ENCODE measurements around the gene SEMA3F.

Gene SEMA3F

DNA sequence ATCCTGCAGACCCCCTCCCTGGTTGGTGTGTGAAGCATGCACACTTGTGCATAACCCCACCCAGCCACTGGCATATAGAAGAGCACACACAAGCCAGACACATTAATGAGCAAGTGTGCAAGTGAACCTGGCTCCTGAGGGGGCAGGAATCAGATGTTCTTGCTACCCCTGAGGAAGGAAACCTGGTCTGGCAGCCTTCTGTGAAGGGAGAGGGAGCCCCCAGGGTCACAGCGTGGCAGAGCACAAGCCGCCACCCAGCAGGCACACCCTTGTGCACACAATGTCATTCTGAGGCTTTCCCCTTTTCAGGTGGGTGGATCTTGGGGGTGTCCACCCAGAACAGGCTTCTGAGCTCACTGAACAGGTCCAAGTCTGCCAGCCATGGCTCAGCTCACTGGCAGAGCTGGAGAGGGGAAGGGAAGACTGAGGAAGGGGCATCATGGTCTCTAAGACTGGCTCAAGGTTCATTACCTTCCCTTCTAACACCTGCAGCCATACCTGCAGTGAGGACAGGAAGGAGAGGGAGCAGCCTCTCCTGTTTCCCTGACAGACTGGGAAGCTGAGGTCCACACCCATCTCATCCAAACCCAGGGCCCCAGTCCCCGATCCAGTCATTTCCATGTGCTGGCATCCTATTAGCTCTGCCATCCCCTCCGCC lies 31.6 kb upstream of the SEMA3F start:
- H3K27ac ChIP-seq (ENCODE audit: low read length), result no peak overlapping the region
- no peaks in the 10 kb centered on the region for H3K4me1 ChIP-seq (ENCODE audit: low read length)
- H3K36me3 ChIP-seq (replicated peaks; ENCODE audit: insufficient read depth, low read length), result peaks cover 3% of the 10 kb centered on the region; the same call in 1 of the 2 replicates
- H3K4me3 ChIP-seq (ENCODE audit: low read length), result no peak overlapping the region
- TF ChIP-seq EZH2 (optimal IDR thresholded peaks at IDR 0.05; ENCODE audit: low read depth, low read length) (no peak), EZH2phosphoT487 (IDR thresholded peaks at IDR 0.05; ENCODE audit: low read length) (no peak), CTCF (IDR thresholded peaks at IDR 0.05; ENCODE audit: low read length) (no peak)
- peaks cover 11% of the 10 kb centered on the region for H3F3A ChIP-seq (ENCODE audit: insufficient read depth, low read length)
- H3K4me2 ChIP-seq (ENCODE audit: low read depth, low read length), result no peak overlapping the region
- no peaks in the 10 kb centered on the region for H3K9me2 ChIP-seq (replicated peaks; ENCODE audit: insufficient read depth, low read length)
- H4K20me1 ChIP-seq (ENCODE audit: insufficient read depth, low read length), result peaks cover 5% of the 10 kb centered on the region; the same call in 1 of the 2 replicates
- no peak overlapping the region for H2AFZ ChIP-seq (ENCODE audit: low read length)
- no peak overlapping the region for H3K9ac ChIP-seq (ENCODE audit: low read length)
- DNase-seq, result no peak
- no peaks in the 10 kb centered on the region for H3K79me2 ChIP-seq (ENCODE audit: low read length)
- no peaks in the 10 kb centered on the region for H3K27me3 ChIP-seq (replicated peaks; ENCODE audit: insufficient read depth, low read length)
- H3K9me3 ChIP-seq (replicated peaks; ENCODE audit: insufficient read depth, low read length), result no peaks in the 10 kb centered on the region

DNA sequence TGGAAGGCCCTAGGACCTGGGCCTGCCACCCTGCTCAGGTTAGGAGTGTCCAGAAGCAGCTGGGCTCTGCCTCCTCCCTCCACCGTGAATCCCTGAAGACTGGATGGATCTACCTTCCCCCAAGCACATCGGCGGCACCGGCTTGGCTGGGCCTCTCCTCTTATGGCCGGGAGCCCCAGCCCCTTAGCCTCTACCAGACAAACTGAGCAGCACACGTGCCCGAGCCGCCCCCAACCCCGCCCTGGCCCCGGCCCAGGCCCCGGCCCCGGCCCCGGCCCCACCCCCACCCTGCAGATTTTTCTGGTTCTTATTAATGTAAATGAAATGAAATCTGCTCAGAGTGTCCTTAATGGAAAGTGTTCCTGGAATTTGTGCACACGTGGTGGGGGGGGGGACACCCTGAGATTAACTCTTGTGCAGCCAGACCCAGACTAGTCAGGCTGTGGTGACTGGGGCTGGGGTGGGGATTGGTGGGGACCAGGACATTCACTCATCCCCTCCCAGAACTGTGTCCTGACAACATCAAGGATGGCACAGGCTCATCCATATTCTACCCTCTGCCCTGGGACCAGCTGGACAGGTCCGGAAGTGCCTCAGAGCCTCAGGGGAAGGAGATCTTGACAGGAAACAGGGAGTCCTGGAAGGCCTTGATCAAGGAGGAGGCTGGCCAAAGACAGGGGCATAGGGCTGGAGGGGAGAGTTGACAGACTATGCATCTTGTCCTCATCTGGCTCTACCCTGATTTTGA lies 30.9 kb upstream of the SEMA3F start:
- Histone ChIP-seq H3K36me3 (replicated peaks; ENCODE audit: insufficient read depth, low read length) (no peaks in the 10 kb centered on the region), H3F3A (ENCODE audit: insufficient read depth, low read length) (peaks cover 11% of the 10 kb centered on the region), H2AFZ (ENCODE audit: low read length) (no peak overlapping the region), H3K27me3 (replicated peaks; ENCODE audit: insufficient read depth, low read length) (no peaks in the 10 kb centered on the region), H3K4me3 (ENCODE audit: low read length) (no peak overlapping the region), H3K9ac (ENCODE audit: low read length) (no peak overlapping the region), H3K4me2 (ENCODE audit: low read depth, low read length) (no peak overlapping the region), H4K20me1 (ENCODE audit: insufficient read depth, low read length) (peaks cover 5% of the 10 kb centered on the region; the same call in 1 of the 2 replicates), H3K79me2 (ENCODE audit: low read length) (no peaks in the 10 kb centered on the region), H3K9me2 (replicated peaks; ENCODE audit: insufficient read depth, low read length) (no peaks in the 10 kb centered on the region), H3K4me1 (ENCODE audit: low read length) (no peaks in the 10 kb centered on the region), H3K27ac (ENCODE audit: low read length) (no peak overlapping the region), H3K9me3 (replicated peaks; ENCODE audit: insufficient read depth, low read length) (no peaks in the 10 kb centered on the region)
- TF ChIP-seq CTCF (IDR thresholded peaks at IDR 0.05; ENCODE audit: low read length) (no peak), EZH2 (optimal IDR thresholded peaks at IDR 0.05; ENCODE audit: low read depth, low read length) (no peak), EZH2phosphoT487 (IDR thresholded peaks at IDR 0.05; ENCODE audit: low read length) (no peak)
- no peak for DNase-seq

DNA sequence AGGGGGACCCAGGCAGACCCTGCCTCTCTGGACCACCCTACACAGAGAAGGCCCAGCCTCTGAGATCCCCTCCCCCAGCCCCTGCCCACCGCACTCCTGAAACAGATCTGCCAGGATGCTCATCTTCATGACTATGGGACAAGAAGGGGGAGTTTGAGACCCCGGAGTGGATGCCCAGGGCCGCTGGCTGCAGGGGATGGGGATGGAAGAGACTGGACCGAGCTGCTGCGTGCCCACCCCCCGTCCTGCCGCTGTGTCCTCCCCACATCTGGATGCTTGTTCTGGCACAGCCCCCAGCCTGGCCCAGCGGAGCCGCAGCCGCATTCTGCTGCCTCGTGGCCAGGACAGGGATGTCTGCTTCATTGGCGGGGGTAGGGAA lies 30.3 kb upstream of the SEMA3F start:
- no peaks in the 10 kb centered on the region for H3K9me2 ChIP-seq (replicated peaks; ENCODE audit: insufficient read depth, low read length)
- H3K36me3 ChIP-seq (replicated peaks; ENCODE audit: insufficient read depth, low read length), result no peaks in the 10 kb centered on the region
- H4K20me1 ChIP-seq (ENCODE audit: insufficient read depth, low read length), result peaks cover 5% of the 10 kb centered on the region; the same call in 1 of the 2 replicates
- no peaks in the 10 kb centered on the region for H3K79me2 ChIP-seq (ENCODE audit: low read length)
- H2AFZ ChIP-seq (ENCODE audit: low read length), result no peak overlapping the region
- DNase-seq, result no peak
- no peak overlapping the region for H3K4me3 ChIP-seq (ENCODE audit: low read length)
- H3K27me3 ChIP-seq (replicated peaks; ENCODE audit: insufficient read depth, low read length), result no peaks in the 10 kb centered on the region
- TF ChIP-seq CTCF (IDR thresholded peaks at IDR 0.05; ENCODE audit: low read length), result no peak
- no peak for TF ChIP-seq EZH2 (optimal IDR thresholded peaks at IDR 0.05; ENCODE audit: low read depth, low read length)
- no peak for TF ChIP-seq EZH2phosphoT487 (IDR thresholded peaks at IDR 0.05; ENCODE audit: low read length)
- H3K9me3 ChIP-seq (replicated peaks; ENCODE audit: insufficient read depth, low read length), result no peaks in the 10 kb centered on the region
- H3K9ac ChIP-seq (ENCODE audit: low read length), result no peak overlapping the region
- no peaks in the 10 kb centered on the region for H3K4me1 ChIP-seq (ENCODE audit: low read length)
- no peak overlapping the region for H3K27ac ChIP-seq (ENCODE audit: low read length)
- H3F3A ChIP-seq (ENCODE audit: insufficient read depth, low read length), result peaks cover 11% of the 10 kb centered on the region
- no peak overlapping the region for H3K4me2 ChIP-seq (ENCODE audit: low read depth, low read length)
